GM19035 (cell line): ENCODE measurements around the gene SLCO1A2.

ENCODE experiments used
- ATAC-seq: cut with Tn5 transposase; IDR thresholded peaks from one replicate; pipeline ENCODE4 v1.9.1; 2021; ENCODE audit not compliant: unreplicated experiment

The SLCO1A2 gene

DNA sequence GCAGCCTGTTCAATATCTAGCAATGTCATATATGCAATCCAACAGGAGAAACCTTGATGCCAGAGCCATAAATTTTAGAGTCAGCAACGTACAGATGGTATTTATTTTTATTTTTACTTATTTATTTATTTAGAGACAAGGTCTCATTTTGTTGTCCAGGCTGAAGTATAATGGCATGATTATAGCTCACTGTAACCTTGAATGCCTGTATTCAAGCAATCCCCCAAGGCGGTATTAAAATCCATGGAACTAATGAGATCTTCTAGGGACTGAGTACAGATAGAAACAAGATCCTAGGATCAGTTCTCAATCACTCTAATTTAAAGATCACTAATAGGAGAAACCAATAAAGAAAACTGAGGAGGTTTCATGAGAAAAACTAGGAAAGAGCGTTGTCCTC, 114.5 kb downstream of the SLCO1A2 start:
- ATAC-seq, result no peak

DNA sequence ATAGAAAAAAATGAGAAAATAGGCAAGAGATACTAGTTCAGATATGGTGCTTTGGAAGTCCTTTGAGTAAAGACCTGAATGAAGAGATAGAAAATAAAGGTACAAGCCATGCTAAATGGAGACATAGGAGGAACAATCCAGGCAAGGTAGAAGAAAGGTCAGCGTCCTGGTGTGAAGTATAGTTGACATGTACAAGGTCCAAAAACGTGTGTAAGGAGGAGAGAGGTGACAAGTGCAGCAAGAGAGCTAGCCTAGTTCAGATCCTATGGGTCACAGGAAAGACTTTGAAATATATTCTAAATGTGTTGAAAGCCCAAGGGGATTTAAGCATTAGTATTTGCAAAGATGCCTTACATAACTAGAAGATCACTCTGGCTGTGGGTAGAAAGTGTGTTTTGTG, 115.5 kb downstream of the SLCO1A2 start:
- no peak for ATAC-seq
